ENCODE results near the gene EPSTI1.
A peak's percentile ranks its signal among the peaks of the same experiment; 100 is the strongest.
"Not testable (repeated sequence)": the region's sequence is repeated elsewhere in the genome, so short reads cannot be mapped to it uniquely, and the experiment has no call there.

The EPSTI1 gene, protein sequence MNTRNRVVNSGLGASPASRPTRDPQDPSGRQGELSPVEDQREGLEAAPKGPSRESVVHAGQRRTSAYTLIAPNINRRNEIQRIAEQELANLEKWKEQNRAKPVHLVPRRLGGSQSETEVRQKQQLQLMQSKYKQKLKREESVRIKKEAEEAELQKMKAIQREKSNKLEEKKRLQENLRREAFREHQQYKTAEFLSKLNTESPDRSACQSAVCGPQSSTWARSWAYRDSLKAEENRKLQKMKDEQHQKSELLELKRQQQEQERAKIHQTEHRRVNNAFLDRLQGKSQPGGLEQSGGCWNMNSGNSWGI

DNA sequence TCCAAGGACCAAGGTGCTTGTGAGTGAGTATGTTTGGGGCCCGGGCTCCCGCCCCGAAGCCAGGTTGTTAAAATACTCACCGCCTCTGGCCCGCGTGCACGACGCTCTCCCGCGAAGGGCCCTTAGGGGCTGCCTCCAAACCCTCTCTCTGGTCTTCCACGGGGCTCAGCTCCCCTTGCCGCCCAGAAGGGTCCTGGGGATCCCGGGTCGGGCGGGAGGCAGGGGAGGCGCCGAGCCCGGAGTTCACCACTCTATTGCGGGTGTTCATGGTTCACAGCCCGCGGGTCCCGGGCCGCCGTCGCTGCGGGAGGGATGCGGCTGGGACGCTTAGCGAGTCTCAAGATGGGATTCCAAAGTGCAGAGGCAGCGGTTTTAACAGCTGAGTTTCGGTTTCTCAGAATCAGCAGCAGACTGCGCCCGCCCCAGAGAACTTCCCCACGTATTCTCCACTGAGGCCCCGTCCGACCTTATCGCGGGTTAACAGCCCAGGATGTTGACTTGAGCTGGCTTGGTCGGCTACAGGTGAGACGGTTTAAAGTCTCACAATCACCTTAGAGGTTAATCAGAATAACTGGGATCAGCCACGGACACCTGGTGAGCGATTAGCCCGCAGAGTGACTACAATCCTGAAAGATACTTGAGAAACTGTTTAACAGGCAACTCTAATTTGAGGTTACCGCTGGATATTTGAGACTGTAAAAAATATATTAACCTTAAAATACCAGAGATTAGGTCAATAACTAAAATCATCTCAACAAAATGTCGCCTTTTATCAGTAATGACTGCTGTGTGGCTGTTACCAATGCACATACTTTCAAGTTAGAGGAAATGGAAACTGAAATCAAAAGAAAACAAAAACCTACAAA is at the start of gene EPSTI1:
EPSTI1 (minus strand) TSS at position 344 of the 866 bp plus-strand sequence; CDS start at position 268, 76 bp downstream.
- Mint-ChIP-seq H3K27me3 (no peaks in the 10 kb centered on the region), H3K27ac (peak within 1 kb of the TSS; percentile 99 to 100), H3K4me3 (peak within 1 kb of the TSS; percentile 95 to 97), H3K4me1 (peaks cover 69% of the 10 kb centered on the region), H3K9me3 (no peaks in the 10 kb centered on the region)
- DNase-seq, result peak; percentile 64 to 82
- peak; percentile 89 for ATAC-seq

DNA sequence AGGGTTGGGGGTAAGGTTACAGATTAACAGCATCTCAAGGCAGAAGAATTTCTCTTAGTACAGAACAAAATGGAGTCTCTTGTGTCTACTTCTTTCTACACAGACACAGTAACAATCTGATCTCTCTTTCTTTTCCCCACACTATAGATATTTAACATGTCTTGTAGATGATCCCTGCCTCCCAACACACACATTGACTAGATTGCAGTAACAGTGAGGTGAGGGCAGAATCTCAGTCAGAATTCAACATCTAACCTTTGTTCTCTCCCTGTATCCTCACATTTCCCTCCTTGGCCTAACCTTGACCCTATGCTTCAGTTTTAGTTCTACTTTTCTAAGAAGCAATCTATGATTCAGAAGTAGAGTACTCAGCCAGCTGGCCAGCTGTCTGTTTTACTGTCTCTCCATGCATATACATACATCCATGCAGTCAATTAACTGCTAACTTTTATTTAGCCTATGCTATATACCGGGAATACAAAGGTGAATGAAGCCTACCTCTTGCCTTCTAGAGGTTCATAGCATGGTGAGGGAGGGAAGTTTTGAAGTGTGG is 49.4 kb upstream of the EPSTI1 start:
- H3K4me1 Mint-ChIP-seq, result peaks cover 72% of the 10 kb centered on the region

DNA sequence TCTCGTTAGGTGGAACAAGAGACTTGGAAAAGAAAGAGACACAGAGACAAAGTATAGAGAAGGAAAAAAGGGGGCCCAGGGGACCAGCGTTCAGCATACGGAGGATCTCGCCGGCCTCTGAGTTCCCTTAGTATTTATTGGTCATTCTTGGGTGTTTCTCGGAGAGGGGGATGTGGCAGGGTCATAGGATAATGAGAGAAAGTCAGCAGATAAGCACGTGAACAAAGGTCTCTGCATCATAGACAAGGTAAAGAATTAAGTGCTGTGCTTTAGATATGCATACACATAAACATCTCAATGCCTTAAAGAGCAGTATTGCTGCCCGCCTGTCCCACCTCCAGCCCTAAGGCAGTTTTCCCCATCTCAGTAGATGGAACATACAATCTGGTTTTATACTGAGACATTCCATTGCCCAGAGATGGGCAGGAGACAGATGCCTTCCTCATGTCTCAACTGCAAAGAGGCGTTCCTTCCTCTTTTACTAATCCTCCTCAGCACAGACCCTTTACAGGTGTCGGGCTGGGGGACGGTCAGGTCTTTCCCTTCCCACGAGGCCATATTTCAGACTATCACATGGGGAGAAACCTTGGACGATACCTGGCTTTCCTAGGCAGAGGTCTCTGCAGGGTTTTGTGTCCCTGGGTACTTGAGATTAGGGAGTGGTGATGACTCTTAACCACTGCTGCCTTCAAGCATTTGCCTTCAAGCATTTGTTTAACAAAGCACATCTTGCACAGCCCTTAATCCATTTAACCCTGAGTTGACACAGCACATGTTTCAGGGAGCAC is 48.7 kb upstream of the EPSTI1 start:
- not testable (repeated sequence) for H3K9me3 Mint-ChIP-seq, DNase-seq, H3K27me3 Mint-ChIP-seq, H3K4me3 Mint-ChIP-seq, H3K27ac Mint-ChIP-seq, ATAC-seq
- peaks cover 66% of the 10 kb centered on the region for H3K4me1 Mint-ChIP-seq

More for the DNA sequence above, 49.4 kb upstream of the EPSTI1 start:
- Mint-ChIP-seq H3K4me3 (no peak overlapping the region), H3K27ac (peak overlapping the region in 1 of 2 donors; percentile 61), H3K27me3 (no peaks in the 10 kb centered on the region), H3K9me3 (no peaks in the 10 kb centered on the region)
- no peak for ATAC-seq
- DNase-seq, result no peak

DNA sequence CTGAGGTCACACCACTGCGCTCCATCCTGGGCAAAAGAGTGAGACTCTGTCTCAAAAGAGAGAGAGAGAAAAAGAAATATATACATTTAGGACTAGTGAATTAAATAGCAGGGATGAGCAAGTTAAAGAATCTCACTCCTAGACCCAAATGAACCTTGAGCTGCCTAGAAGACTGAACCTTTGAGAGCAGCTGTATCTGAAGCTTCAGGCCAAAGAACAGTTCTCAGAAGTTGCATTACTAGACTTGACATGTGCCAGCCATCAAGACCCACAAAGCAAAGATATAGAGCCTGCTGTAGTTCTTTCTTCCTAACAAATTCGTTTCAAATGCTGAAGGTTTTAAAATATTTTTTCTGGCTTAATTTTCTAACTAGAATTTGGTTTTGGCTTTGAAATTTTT is 47.9 kb upstream of the EPSTI1 start:
- Mint-ChIP-seq H3K4me1 (peaks cover 61% of the 10 kb centered on the region), H3K9me3 (no peaks in the 10 kb centered on the region), H3K4me3 (no peak overlapping the region), H3K27me3 (no peaks in the 10 kb centered on the region), H3K27ac (no peak overlapping the region)
- no peak for DNase-seq
- ATAC-seq, result no peak

DNA sequence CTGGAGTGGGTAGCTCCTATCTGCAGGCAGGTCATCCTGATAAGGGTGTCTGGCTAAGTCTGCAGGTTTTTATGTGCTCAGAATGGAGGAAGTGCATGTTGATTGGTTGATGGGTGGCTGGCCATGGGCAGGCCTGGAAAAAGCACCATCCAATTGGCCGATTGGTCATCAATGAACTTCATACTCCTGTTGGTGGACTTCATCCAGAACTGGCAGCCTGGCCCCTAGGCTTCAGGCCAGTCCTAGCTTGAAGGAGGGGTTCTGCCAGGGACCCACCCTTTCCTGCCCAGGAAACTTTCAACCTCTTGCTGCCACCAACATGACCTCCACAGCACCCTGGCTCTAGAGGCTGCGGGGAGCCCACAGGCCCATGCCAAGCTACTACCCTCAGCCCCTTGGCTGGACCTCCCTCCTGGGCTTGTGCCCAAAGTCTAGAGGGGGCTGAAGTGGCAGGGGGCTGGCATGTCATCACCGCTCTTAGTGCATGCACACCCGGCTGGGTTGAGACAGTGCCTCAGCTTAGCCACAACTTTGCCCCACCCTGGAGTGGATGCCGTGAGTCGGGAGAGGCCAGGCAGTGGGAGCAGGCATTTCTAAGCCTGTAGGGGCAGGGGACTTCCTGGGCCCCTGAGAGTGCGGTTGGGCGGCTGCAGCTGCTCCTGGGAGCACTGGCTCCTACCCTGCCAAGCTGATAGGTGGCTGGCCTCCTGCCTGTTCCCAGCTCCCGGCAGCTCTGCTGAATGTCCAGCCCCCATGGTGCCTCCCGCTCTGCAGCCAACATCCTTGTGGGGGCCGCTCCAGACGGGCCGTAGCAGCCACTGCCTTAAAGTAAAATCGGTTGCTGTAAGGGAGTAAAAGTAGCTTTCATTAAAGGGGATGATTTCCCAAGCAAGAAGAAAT is 44.6 kb upstream of the EPSTI1 start:
- peaks cover 39% of the 10 kb centered on the region for H3K4me1 Mint-ChIP-seq
- H3K27ac Mint-ChIP-seq, result peak overlapping the region in 1 of 2 donors; percentile 63
- no peak for ATAC-seq
- DNase-seq, result no peak
- H3K4me3 Mint-ChIP-seq, result no peak overlapping the region
- no peaks in the 10 kb centered on the region for H3K27me3 Mint-ChIP-seq
- peaks cover 0 to 9% of the 10 kb centered on the region in 2 donors for H3K9me3 Mint-ChIP-seq

DNA sequence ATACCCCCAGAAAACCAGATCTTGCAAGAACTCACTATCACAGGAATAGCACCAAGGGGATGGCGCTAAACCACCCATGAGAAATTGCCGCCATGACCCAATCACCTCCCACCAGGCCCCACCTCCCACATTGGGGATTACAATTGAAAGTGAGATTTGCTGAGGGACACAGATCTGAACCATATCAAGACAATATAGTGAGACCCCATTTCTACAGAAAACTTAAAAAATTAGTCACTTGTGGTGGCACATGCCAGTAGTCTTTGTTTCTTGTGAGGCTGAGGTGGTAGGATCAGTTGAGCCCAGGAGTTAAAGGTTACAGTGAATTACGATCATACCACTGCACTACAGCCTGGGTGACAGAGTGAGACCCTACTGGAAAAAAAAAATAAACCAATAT is 41.0 kb upstream of the EPSTI1 start:
- Mint-ChIP-seq H3K4me3 (no peak overlapping the region), H3K27ac (no peak overlapping the region), H3K4me1 (peaks cover 24% of the 10 kb centered on the region), H3K9me3 (peaks cover 0 to 9% of the 10 kb centered on the region in 2 donors), H3K27me3 (no peaks in the 10 kb centered on the region)
- ATAC-seq, result peak; percentile 42
- no peak for DNase-seq

DNA sequence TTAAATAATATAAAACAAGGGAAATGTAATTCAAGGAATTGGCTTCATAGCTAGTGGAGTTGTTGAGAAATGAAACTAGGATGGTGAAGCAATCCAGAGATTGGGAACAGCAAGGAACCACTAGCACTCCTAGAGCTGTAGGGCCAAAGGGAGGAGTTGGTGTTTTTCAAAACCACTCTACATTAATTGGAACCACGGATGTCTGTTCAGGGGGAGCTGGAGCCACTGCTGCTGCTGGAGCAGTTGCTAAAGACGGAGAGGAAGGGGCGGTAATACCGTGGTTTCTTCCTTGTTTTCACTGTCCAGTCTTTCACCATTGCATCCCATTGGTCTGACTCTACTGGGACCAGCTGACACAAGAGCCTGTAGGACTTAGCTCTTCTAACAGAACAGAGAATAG is 39.8 kb upstream of the EPSTI1 start:
- Mint-ChIP-seq H3K9me3 (peaks cover 0 to 9% of the 10 kb centered on the region in 2 donors), H3K27me3 (no peaks in the 10 kb centered on the region), H3K4me3 (no peak overlapping the region), H3K27ac (no peak overlapping the region), H3K4me1 (peaks cover 25% of the 10 kb centered on the region)
- ATAC-seq, result no peak
- DNase-seq, result no peak

DNA sequence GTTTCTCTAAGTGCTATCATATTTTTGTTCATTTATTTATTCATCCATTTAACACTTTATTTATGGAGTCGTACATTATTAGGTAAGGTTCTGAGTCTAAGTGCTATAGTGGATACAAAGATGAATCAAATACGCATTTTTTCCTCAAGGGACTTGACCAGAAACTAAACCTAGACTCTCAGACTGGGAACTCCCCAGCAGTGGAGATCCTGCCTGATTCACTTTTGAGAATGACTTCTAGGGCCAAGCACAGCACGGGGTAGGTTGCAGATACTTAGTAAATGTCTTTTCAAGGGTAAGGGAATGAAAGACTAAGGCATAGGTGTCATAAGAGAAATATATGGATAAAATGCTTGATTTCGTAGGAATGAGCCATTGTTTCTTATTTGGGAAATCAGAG is 38.5 kb upstream of the EPSTI1 start:
- peaks cover 26% of the 10 kb centered on the region for H3K4me1 Mint-ChIP-seq
- H3K9me3 Mint-ChIP-seq, result peaks cover 0 to 9% of the 10 kb centered on the region in 2 donors
- no peak for DNase-seq
- no peaks in the 10 kb centered on the region for H3K27me3 Mint-ChIP-seq
- H3K27ac Mint-ChIP-seq, result peak overlapping the region in 1 of 2 donors; percentile 2
- H3K4me3 Mint-ChIP-seq, result no peak overlapping the region
- no peak for ATAC-seq

DNA sequence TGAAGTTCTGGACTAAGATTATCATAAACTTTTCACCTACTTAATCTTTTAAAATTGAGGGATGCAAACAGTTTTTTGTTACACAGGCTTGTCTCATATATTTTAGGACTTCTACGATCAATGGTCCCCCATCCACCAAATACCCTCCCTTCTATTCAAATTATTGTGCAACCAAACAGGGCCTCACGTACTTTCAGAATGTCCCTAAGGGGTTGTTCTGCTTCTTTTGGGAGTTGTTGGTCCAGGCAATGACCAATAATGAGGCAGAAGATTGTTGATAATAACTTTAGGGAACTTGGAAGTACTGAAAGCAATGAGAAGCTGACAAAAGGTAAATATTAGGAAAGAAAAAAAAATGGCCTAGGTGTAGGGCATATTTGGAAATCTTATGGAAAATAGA is 34.2 kb upstream of the EPSTI1 start:
- no peak overlapping the region for H3K27ac Mint-ChIP-seq
- ATAC-seq (no peak), DNase-seq (no peak)
- no peaks in the 10 kb centered on the region for H3K9me3 Mint-ChIP-seq
- peaks cover 31% of the 10 kb centered on the region for H3K4me1 Mint-ChIP-seq
- no peak overlapping the region for H3K4me3 Mint-ChIP-seq
- no peaks in the 10 kb centered on the region for H3K27me3 Mint-ChIP-seq

DNA sequence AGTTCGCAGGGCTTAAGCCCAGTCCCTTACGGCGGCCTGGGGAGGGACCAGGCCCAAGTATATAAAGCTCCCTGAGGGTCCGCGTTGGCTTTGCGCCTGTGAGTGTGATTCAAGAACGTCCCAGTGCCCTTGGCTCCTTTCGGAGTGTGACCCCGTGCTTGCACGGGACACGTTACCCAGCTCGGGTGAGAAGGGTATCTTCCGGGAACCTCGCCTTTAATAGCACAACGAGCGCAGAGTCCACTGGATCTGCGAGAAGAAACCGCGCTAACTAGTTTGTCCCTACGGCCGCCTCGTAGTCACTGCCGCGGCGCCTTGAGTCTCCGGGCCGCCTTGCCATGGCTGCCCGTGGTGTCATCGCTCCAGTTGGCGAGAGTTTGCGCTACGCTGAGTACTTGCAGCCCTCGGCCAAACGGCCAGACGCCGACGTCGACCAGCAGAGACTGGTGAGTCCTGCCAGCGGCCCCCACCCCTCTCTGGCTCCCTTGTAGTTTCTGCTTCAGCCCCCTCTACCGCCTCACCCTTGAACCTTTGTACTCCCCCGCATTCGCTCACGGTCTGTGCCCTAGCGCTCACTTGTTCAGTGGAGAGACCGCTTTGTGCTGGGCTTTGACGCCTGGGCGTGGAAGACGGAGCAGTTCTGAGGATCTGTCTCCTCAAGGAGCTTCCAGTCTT is 31.4 kb upstream of the EPSTI1 start, which contains the start of gene DNAJC15:
DNAJC15 (plus strand) TSS at position 298 of the 675 bp plus-strand sequence; CDS start at position 339, 41 bp downstream.
- ATAC-seq (peak; percentile 96), DNase-seq (peak; percentile 76 to 81)
- H3K27ac Mint-ChIP-seq, result peak within 1 kb of the TSS; percentile 97 to 98
- peak within 1 kb of the TSS; percentile 92 to 98 for H3K4me3 Mint-ChIP-seq
- no peaks in the 10 kb centered on the region for H3K9me3 Mint-ChIP-seq
- peaks cover 29% of the 10 kb centered on the region for H3K4me1 Mint-ChIP-seq
- no peaks in the 10 kb centered on the region for H3K27me3 Mint-ChIP-seq

DNA sequence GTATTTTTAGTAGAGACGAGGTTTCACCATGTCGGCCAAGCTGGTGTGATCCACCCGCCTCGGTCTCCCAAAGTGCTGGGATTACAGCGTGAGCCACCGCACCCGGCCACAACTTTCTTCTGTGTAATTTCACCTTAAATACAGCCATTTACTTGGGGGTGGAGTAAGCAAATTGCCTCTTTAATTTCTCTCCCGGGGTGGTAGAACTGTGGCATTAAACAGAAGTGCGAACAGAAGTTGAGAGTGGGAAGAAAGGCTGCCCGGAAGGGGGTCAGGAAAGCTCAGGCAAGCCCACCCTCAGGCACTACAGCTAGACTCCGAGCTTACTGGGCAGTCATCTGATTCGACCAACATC is 30.9 kb upstream of the EPSTI1 start:
- H3K4me3 Mint-ChIP-seq, result peak overlapping the region; percentile 92 to 98
- DNase-seq (no peak), ATAC-seq (no peak)
- H3K9me3 Mint-ChIP-seq, result no peaks in the 10 kb centered on the region
- H3K27me3 Mint-ChIP-seq, result no peaks in the 10 kb centered on the region
- peak overlapping the region in 1 of 2 donors; percentile 97 for H3K27ac Mint-ChIP-seq
- peaks cover 24% of the 10 kb centered on the region for H3K4me1 Mint-ChIP-seq

DNA sequence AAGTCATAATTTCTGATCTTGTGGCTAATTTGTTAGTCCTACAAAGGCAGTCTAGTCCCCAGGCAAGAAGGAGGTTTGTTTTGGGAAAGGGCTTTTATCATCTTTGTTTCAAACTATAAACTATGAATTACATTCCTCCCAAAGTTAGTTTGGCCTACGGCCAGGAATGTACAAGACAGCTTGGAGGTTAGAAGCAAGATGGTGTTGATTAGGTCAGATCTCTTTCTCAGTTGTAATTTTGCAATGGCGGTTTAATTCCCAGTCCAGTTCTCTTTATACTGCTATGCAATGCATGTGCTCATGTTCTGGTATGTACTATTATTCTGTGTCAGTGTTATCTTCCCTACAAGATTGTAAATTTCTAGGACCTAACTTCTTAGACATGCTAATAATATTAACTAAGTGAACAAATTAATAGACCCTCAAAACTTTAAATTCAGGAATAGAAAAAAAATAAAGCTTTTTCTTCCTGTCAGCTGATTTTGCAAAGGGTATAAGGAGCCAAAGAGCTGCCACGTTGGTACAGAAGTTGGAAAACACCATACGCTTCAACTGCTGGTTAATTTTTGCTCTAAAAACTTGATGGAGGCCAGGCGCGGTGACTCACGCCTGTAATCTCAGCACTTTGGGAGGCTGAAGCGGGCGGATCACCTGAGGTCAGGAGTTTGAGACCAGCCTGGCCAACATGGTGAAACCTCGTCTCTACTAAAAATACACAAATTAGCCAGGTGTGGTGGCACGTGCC is 30.1 kb upstream of the EPSTI1 start:
- Mint-ChIP-seq H3K4me1 (peaks cover 21% of the 10 kb centered on the region), H3K27me3 (no peaks in the 10 kb centered on the region), H3K4me3 (no peak overlapping the region), H3K9me3 (no peaks in the 10 kb centered on the region), H3K27ac (no peak overlapping the region)
- ATAC-seq (no peak), DNase-seq (no peak)

DNA sequence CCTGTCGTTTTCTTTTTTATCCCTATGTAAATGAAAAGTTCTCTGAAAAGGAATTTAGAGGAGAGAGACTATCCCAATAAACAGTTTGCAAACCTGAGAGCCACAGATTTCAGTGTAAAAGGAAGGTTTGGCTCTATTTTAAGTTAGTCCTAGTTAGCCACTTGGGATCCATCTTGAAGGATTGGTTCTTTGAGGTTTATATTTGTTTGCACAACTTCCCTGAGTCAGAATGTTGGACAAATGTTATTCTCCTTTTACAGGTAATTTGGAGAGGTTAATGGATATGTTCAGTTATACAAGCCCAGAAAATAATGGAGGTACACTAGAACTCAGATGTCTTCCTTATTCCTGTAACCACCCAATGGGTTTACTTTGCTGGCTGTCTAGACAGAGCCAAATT is 28.8 kb upstream of the EPSTI1 start:
- Mint-ChIP-seq H3K27me3 (no peaks in the 10 kb centered on the region), H3K9me3 (no peaks in the 10 kb centered on the region), H3K4me1 (peaks cover 20% of the 10 kb centered on the region), H3K4me3 (no peak overlapping the region), H3K27ac (no peak overlapping the region)
- DNase-seq (no peak), ATAC-seq (no peak)
